Activated B cell treated with CpG ODN at 0.5 μM for 24 hours (primary cell): ENCODE measurements around the gene KRTAP5-3. TPM values are rescaled to one million over a fixed set of nuclear protein-coding genes. Genes with fewer than 3 reads are reported as not detected.

Experiments used
- ATAC-seq: fragments of 200-7000 bp; cut with Tn5 transposase; one replicate; pipeline ENCODE4 v1.10.0; 2021; ENCODE audit warnings: low read depth, mild to moderate bottlenecking, moderate library complexity
- CTCF ChIA-PET: fragments of 350-600 bp; sonication (Branson Sonifier 250); formaldehyde crosslinking; loops from one replicate; lab custom pipeline; 2021; ENCODE audit warnings: antibody characterized with exemption; lab: Charles Lee
- POLR2A ChIA-PET: fragments of 350-600 bp; sonication (Branson Sonifier 250); formaldehyde crosslinking; loops from one replicate; lab custom pipeline; 2021; ENCODE audit warnings: antibody characterized with exemption; lab: Charles Lee
- DNase-seq: peaks from one replicate; pipeline ENCODE4 v3.0.0; 2022
- H3K27ac Mint-ChIP-seq: one replicate; pipeline ENCODE4 v1.8.0; 2020; ENCODE audit warnings: mixed read lengths
- H3K27me3 Mint-ChIP-seq: one replicate; pipeline ENCODE4 v1.8.0; 2021; ENCODE audit warnings: mixed read lengths
- H3K36me3 Mint-ChIP-seq: one replicate; pipeline ENCODE4 v1.8.0; 2021; ENCODE audit warnings: low read depth, mixed read lengths
- H3K4me1 Mint-ChIP-seq: one replicate; pipeline ENCODE4 v1.8.0; 2021; ENCODE audit warnings: mixed read lengths
- H3K4me3 Mint-ChIP-seq: one replicate; pipeline ENCODE4 v1.8.0; 2020; ENCODE audit warnings: mild to moderate bottlenecking, mixed read lengths
- H3K9me3 Mint-ChIP-seq: one replicate; pipeline ENCODE4 v1.8.0; 2020; ENCODE audit warnings: mixed read lengths
- CTCF ChIP-seq: fragments of 200-600 bp; IDR thresholded peaks from one replicate; pipeline ENCODE4 v1.8.0; 2022; ENCODE audit warnings: antibody characterized with exemption, mild to moderate bottlenecking
- intact Hi-C: fragments of 100-400 bp; cut with micrococcal nuclease; formaldehyde crosslinking; loops from one replicate; pipeline ENCODE4 v1.15.1; 2024
- total RNA-seq: library from RNA; stranded (reverse); gene quantifications from 2 replicates; pipeline ENCODE4 v1.2.3, GENCODE V29; 2022

Gene KRTAP5-3
- total RNA-seq, 1 donor from 2014 or later, result not detected

GRCh38 chr11:1629326-1630185 is 21.3 kb upstream of the KRTAP5-3 start, which contains the start of gene KRTAP5-5:
TSS of gene KRTAP5-5 (plus strand) at chr11:1629775. CDS start at chr11:1629841, 66 bp downstream.
- intact Hi-C loops, result loop anchor here (2.0 kb wide), 1 partner anchor 83 kb away; no protein-coding TSS in a partner anchor
- POLR2A ChIA-PET, result interaction anchor here (0.6 kb wide), 1 partner anchor 8 kb away, joined by 6 read pairs; no protein-coding TSS in a partner anchor
- no peaks in the 10 kb centered on the region for H3K9me3 Mint-ChIP-seq
- DNase-seq (no peak), ATAC-seq (no peak)
- H3K4me1 Mint-ChIP-seq, result peaks cover 4% of the 10 kb centered on the region
- H3K27ac Mint-ChIP-seq, result no peak within 1 kb of the TSS
- no peak within 1 kb of the TSS for H3K4me3 Mint-ChIP-seq
- peaks cover 30% of the 10 kb centered on the region for H3K27me3 Mint-ChIP-seq
- no peaks in the 10 kb centered on the region for H3K36me3 Mint-ChIP-seq
- CTCF ChIA-PET, result interaction anchor here (0.9 kb wide), 1 partner anchor 80 kb away, joined by 3 read pairs; no protein-coding TSS in a partner anchor
- no peak for TF ChIP-seq CTCF

- ChIA-PET CTCF (interaction anchor here (0.9 to 1.2 kb wide), 2 partner anchors 10 to 79 kb away, joined by 3 read pairs; no protein-coding TSS in a partner anchor), POLR2A (no interaction called here)
- peaks cover 4% of the 10 kb centered on the region for H3K4me1 Mint-ChIP-seq
- H3K27me3 Mint-ChIP-seq, result peaks cover 30% of the 10 kb centered on the region
- H3K9me3 Mint-ChIP-seq, result no peaks in the 10 kb centered on the region
- peak; percentile 81 for ATAC-seq
- intact Hi-C loops, result loop anchor here (2.0 kb wide), 1 partner anchor 82 kb away; no protein-coding TSS in a partner anchor
- no peaks in the 10 kb centered on the region for H3K36me3 Mint-ChIP-seq
- TF ChIP-seq CTCF, result no peak
- no peak overlapping the region for H3K27ac Mint-ChIP-seq
- peak; percentile 52 for DNase-seq
- no peak overlapping the region for H3K4me3 Mint-ChIP-seq
Measured at GRCh38 chr11:1628506-1629325, 20.5 kb upstream of the KRTAP5-3 start.

DNA sequence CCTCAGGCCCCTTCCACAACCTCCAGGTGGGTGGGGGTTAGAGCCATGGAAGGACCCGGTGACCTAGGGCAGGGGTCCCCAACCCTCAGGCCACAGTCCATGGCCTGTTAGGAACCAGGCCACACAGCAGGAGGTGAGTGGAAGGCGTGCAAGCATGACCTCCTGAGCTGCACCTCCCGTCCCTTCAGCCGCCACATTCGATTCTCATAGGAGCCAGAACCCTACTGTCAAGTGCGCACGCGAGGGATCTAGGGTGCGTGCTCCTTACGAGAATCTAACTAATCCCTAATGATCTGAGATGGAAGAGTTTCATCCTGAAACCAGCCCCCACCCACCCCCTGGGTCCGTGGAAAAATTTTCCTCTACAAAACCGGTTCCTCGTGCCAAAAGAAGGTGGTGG is 17.3 kb upstream of the KRTAP5-3 start:
- Mint-ChIP-seq H3K9me3 (no peaks in the 10 kb centered on the region), H3K4me1 (peaks cover 4% of the 10 kb centered on the region), H3K27ac (no peak overlapping the region), H3K36me3 (no peaks in the 10 kb centered on the region), H3K4me3 (no peak overlapping the region), H3K27me3 (peaks cover 12% of the 10 kb centered on the region)
- ChIA-PET POLR2A (interaction anchor here (0.6 kb wide), 1 partner anchor 26 kb away, joined by 6 read pairs; no protein-coding TSS in a partner anchor), CTCF (no interaction called here)
- ATAC-seq (no peak), DNase-seq (no peak)
- intact Hi-C loops, result no loop called here
- no peak for TF ChIP-seq CTCF

DNA sequence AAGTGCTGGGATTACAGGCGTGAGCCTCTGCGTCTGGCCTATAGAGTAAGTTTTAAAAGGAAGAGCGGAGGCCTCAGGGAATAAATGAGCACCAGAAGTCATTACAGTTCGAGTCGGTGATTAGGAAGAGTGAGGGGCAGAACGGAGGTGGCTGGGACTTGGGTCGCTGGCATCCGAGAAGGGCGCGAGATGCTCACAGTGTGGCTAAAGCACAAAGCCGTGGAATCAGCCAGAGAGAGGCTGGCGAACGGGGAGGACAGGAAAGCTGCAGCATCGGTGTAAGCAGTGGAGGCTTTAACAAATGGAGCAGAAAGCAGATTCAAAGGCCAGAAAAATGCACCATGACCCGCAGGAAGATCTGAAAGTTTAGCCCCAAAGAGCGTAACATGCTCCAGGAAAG is 16.4 kb upstream of the KRTAP5-3 start:
- no peak for TF ChIP-seq CTCF
- Mint-ChIP-seq H3K4me1 (peaks cover 4% of the 10 kb centered on the region), H3K27me3 (peaks cover 15% of the 10 kb centered on the region), H3K9me3 (no peaks in the 10 kb centered on the region), H3K4me3 (no peak overlapping the region), H3K36me3 (no peaks in the 10 kb centered on the region), H3K27ac (no peak overlapping the region)
- ChIA-PET CTCF (no interaction called here), POLR2A (no interaction called here)
- DNase-seq (no peak), ATAC-seq (no peak)
- intact Hi-C loops, result no loop called here
